ENCODE results near the gene SORBS1.

GRCh38 chr10:95547791-95548435, 13.3 kb downstream of the SORBS1 start:
- TF ChIP-seq CTCF (IDR thresholded peaks at IDR 0.05): no peak
- TF ChIP-seq POLR2A (IDR thresholded peaks at IDR 0.05): no peak
